HEK293 (cell line): ENCODE results near the gene BRD3OS.

Source experiments
- CTCF ChIA-PET: fragments of 350-600 bp; formaldehyde crosslinking; extraction: SDS; loops from one replicate; lab custom pipeline; 2021; ENCODE audit warnings: antibody characterized with exemption; lab: Yijun Ruan, JAX
- POLR2A ChIA-PET: fragments of 300-600 bp; formaldehyde crosslinking; extraction: SDS; loops from one replicate; lab custom pipeline; 2020; ENCODE audit warnings: antibody characterized with exemption, inconsistent platforms; lab: Yijun Ruan, JAX
- H3K27ac ChIP-seq: fragments of 200-500 bp; sonication (Bioruptor generic); 2 replicates; pipeline ENCODE4 v1.5.1; 2014; ENCODE audit warnings: low read depth, low read length, control low read depth, inconsistent platforms; ENCODE audit errors: extremely low read depth
- H3K36me3 ChIP-seq, 2 experiments: fragments of 200-500 bp in 1 of 2; sonication (Bioruptor generic) in 1 of 2; 1 replicate in 1 of 2; 2 replicates in 1 of 2; pipeline ENCODE4 v1.5.1; 2014 to 2017; ENCODE audit warnings: inconsistent platforms in 2 of 2, low read length in 2 of 2; ENCODE audit not compliant: control insufficient read depth in 2 of 2, insufficient read depth in 1 of 2
- H3K4me1 ChIP-seq: fragments of 200-500 bp; sonication (Bioruptor generic); 2 replicates; pipeline ENCODE4 v1.5.1; 2014; ENCODE audit warnings: mild to moderate bottlenecking, low read length, inconsistent platforms; ENCODE audit not compliant: control insufficient read depth, insufficient read depth
- H3K4me3 ChIP-seq: 2 replicates; pipeline ENCODE4 v1.5.1; 2011; ENCODE audit warnings: low read depth, mild to moderate bottlenecking, control low read depth, low read length, moderate library complexity
- H3K9me3 ChIP-seq: fragments of 200-500 bp; sonication (Bioruptor generic); 2 replicates; pipeline ENCODE4 v1.5.1; 2014; ENCODE audit warnings: low read depth, low read length, inconsistent platforms; ENCODE audit not compliant: control insufficient read depth, insufficient read depth
- GFI1B ChIP-seq: fragments of 450-650 bp; formaldehyde crosslinking; IDR thresholded peaks from 2 replicates; pipeline ENCODE4 v1.5.1; 2016; ENCODE audit warnings: missing biosample characterization, missing genetic modification characterization
- HIC1 ChIP-seq: fragments of 450-650 bp; formaldehyde crosslinking; IDR thresholded peaks from 2 replicates; pipeline ENCODE4 v1.5.1; 2016; ENCODE audit warnings: missing biosample characterization, missing genetic modification characterization
- INSM2 ChIP-seq: fragments of 450-650 bp; formaldehyde crosslinking; IDR thresholded peaks from 2 replicates; pipeline ENCODE4 v1.5.1; 2016; ENCODE audit warnings: missing biosample characterization, missing genetic modification characterization
- KLF7 ChIP-seq: fragments of 450-650 bp; formaldehyde crosslinking; IDR thresholded peaks from 2 replicates; pipeline ENCODE4 v1.5.1; 2016; ENCODE audit warnings: missing biosample characterization, missing genetic modification characterization, borderline replicate concordance
- PRDM2 ChIP-seq: fragments of 450-650 bp; formaldehyde crosslinking; IDR thresholded peaks from 2 replicates; pipeline ENCODE4 v1.5.1; 2016; ENCODE audit warnings: missing biosample characterization, missing genetic modification characterization, borderline replicate concordance
- REPIN1 ChIP-seq: fragments of 450-650 bp; formaldehyde crosslinking; IDR thresholded peaks from 2 replicates; pipeline ENCODE4 v1.5.1; 2017; ENCODE audit warnings: missing biosample characterization, missing genetic modification characterization, low read depth
- REST ChIP-seq: fragments of 450-650 bp; formaldehyde crosslinking; IDR thresholded peaks from 2 replicates; pipeline ENCODE4 v1.5.1; 2016; ENCODE audit warnings: missing biosample characterization, missing genetic modification characterization
- SP2 ChIP-seq: fragments of 450-650 bp; formaldehyde crosslinking; IDR thresholded peaks from 2 replicates; pipeline ENCODE4 v1.5.1; 2016; ENCODE audit warnings: missing biosample characterization, missing genetic modification characterization
- ZBTB49 ChIP-seq: fragments of 450-650 bp; formaldehyde crosslinking; IDR thresholded peaks from 2 replicates; pipeline ENCODE4 v1.5.1; 2016; ENCODE audit warnings: missing biosample characterization, missing genetic modification characterization, low read depth
- ZBTB8A ChIP-seq: fragments of 450-650 bp; formaldehyde crosslinking; IDR thresholded peaks from 2 replicates; pipeline ENCODE4 v1.5.1; 2016; ENCODE audit warnings: missing biosample characterization, missing genetic modification characterization
- ZFP37 ChIP-seq: fragments of 450-650 bp; formaldehyde crosslinking; IDR thresholded peaks from 2 replicates; pipeline ENCODE4 v1.5.1; 2016; ENCODE audit warnings: missing biosample characterization, missing genetic modification characterization
- ZFP41 ChIP-seq: fragments of 450-650 bp; formaldehyde crosslinking; IDR thresholded peaks from 2 replicates; pipeline ENCODE4 v1.5.1; 2016; ENCODE audit warnings: missing biosample characterization, missing genetic modification characterization, borderline replicate concordance
- ZNF138 ChIP-seq: fragments of 450-650 bp; formaldehyde crosslinking; IDR thresholded peaks from 2 replicates; pipeline ENCODE4 v1.5.1; 2016; ENCODE audit warnings: missing biosample characterization, missing genetic modification characterization, borderline replicate concordance
- ZNF146 ChIP-seq: fragments of 450-650 bp; formaldehyde crosslinking; IDR thresholded peaks from 2 replicates; pipeline ENCODE4 v1.5.1; 2016; ENCODE audit warnings: missing biosample characterization, missing genetic modification characterization
- ZNF2 ChIP-seq: fragments of 450-650 bp; formaldehyde crosslinking; IDR thresholded peaks from 2 replicates; pipeline ENCODE4 v1.5.1; 2016; ENCODE audit warnings: missing biosample characterization, missing genetic modification characterization
- ZNF350 ChIP-seq: fragments of 450-650 bp; formaldehyde crosslinking; IDR thresholded peaks from 2 replicates; pipeline ENCODE4 v1.5.0; 2017; ENCODE audit warnings: missing biosample characterization, mild to moderate bottlenecking, missing genetic modification characterization
- ZNF488 ChIP-seq: fragments of 450-650 bp; formaldehyde crosslinking; IDR thresholded peaks from 2 replicates; pipeline ENCODE4 v1.5.1; 2016; ENCODE audit warnings: missing biosample characterization, missing genetic modification characterization

BRD3OS gene

GRCh38 chr9:134053941-134054761 lies 28.9 kb downstream of the BRD3OS start:
- H3K27ac ChIP-seq: no peak overlapping the region
- H3K4me3 ChIP-seq: no peak overlapping the region
- ChIA-PET POLR2A (no interaction called here), CTCF (interaction anchor here (0.7 kb wide), 1 partner anchor 11 kb away, joined by 3 read pairs; no protein-coding TSS in a partner anchor)
- no peaks in the 10 kb centered on the region for H3K4me1 ChIP-seq
- H3K36me3 ChIP-seq: peaks cover 4 to 55% of the 10 kb centered on the region in 2 experiments; a peak in 2 of 3 replicates
- no peaks in the 10 kb centered on the region for H3K9me3 ChIP-seq
- TF ChIP-seq INSM2 (tag by site-specific recombination): no peak
- TF ChIP-seq ZNF488 (tag by site-specific recombination): no peak
- no peak for TF ChIP-seq ZNF146
- no peak for TF ChIP-seq GFI1B (tag by site-specific recombination)
- TF ChIP-seq REPIN1: no peak
- no peak for TF ChIP-seq ZBTB49 (tag by site-specific recombination)
- TF ChIP-seq HIC1 (tag by site-specific recombination): no peak
- TF ChIP-seq SP2: no peak
- TF ChIP-seq KLF7 (tag by site-specific recombination): no peak
- TF ChIP-seq ZFP37: no peak
- no peak for TF ChIP-seq ZNF350 (tag by site-specific recombination)
- TF ChIP-seq ZFP41: no peak
- no peak for TF ChIP-seq PRDM2 (tag by site-specific recombination)
- no peak for TF ChIP-seq ZNF138
- TF ChIP-seq ZNF2 (tag by site-specific recombination): no peak
- no peak for TF ChIP-seq ZBTB8A
- TF ChIP-seq REST (tag by site-specific recombination): no peak
